ENCODE measurements around the gene ECSIT.
"Not testable (repeated sequence)": the region's sequence is repeated elsewhere in the genome, so short reads cannot be mapped to it uniquely, and the experiment has no call there.

ECSIT gene

GRCh38 chr19:11478167-11479089 is 50.5 kb downstream of the ECSIT start:
- DNase-seq (ENCODE audit: low read depth in 2 of 2), result no peak

DNA sequence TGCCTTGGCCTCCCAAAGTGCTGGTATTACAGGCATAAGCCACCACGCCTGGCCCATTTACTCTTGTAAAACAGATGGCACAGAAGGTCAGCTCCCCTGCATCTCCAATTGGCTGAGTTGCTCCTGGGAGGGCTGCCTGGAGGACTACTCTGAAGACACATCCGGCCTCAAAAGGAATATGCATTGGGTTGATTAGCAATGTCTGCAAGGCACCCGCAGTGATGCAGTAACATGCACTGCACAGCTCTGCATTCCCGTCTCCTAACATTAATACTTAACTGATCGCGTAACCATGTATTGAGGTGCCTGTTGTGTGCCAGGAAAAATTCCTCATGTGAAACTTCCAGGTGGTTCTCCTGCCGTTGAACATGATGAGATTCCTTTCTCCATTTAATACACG is 53.1 kb downstream of the ECSIT start:
- no peak for DNase-seq (ENCODE audit: low read depth in 2 of 2)

- DNase-seq (ENCODE audit: low read depth in 2 of 2), result not testable (repeated sequence)
Observed at GRCh38 chr19:11475343-11475742, 53.6 kb downstream of the ECSIT start.

GRCh38 chr19:11473725-11474124 is 55.2 kb downstream of the ECSIT start:
- DNase-seq (ENCODE audit: low read depth in 2 of 2), result no peak

GRCh38 chr19:11468266-11468845 is 60.6 kb downstream of the ECSIT start:
- not testable (repeated sequence) for DNase-seq (ENCODE audit: low read depth in 2 of 2)

GRCh38 chr19:11465600-11465999 is 63.3 kb downstream of the ECSIT start:
- DNase-seq (ENCODE audit: low read depth in 2 of 2), result no peak

- no peak for DNase-seq (ENCODE audit: low read depth in 2 of 2)
Observed at GRCh38 chr19:11464333-11465265, 64.3 kb downstream of the ECSIT start.

- DNase-seq (ENCODE audit: low read depth in 2 of 2), result no peak
Observed at GRCh38 chr19:11463391-11463790, 65.5 kb downstream of the ECSIT start.

GRCh38 chr19:11461453-11461852 is 67.5 kb downstream of the ECSIT start:
- no peak for DNase-seq (ENCODE audit: low read depth in 2 of 2)

DNA sequence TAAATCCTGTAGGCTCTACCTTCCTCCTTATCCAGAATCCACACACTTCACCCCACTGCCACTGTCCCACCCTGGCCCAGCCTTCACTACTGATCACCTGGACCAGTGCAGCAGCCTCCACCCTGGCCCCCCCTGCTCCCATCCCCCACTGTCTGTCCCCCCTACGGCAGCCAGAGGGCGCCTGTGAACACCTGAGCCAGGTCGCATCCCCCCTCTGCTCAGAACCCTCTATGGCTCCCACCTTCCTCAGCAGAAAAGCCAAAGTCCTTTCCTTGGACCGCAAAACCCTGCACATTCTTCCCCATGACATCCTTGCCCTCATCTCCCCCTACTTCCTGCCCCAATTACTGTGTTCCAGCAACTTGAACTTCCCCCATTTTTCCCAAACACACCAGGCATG is 68.7 kb downstream of the ECSIT start:
- DNase-seq (ENCODE audit: low read depth in 2 of 2), result no peak

DNA sequence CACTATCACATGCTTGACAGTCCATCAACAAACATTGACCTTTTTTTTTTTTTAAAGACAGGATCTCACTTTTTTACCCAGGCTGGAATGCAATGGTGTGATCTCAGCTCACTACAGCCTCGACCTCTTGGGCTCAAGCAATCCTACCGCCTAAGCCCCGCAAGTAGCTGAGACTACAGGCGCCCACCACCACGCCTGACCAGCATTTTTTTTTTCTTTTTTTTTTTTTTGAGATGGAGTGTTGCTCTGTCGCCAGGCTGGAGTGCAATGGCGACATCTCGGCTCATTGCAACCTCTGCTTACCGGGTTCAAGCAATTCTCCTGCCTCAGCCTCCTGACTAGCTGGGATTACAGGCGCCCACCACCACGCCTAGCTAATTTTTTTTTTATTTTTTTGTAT is 70.0 kb downstream of the ECSIT start:
- DNase-seq (ENCODE audit: low read depth in 2 of 2), result not testable (repeated sequence)

DNA sequence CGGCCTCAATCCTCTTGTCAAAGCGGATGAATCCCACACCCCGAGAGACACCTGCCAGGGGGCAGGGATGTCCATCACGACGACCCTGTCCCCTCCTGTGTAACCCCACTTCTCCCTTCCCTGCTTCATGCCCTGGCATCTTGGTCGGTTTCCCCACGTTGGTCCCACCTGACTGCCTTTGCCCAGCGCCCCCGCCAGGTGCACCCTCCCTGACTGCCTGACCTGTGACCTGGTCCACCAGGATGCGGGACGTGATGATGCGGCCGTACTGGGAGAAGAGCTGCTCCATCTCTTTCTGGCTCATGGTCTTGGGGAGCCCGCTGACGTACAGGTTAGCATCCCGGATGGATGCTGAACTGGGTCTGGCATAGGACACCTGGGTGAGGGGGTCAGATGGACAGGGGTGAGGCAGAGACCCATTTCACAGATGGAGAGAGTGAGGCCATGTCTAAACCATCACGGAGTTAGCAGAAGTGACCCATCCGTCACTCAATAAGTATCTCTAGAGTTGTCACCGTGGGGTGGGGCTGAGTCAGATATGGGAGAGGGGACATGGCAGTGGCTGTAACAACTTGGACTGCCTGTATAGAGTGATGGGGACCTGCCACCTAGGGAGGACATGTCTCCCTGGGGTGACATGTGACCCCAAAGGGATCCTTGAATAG is 70.6 kb downstream of the ECSIT start:
- no peak for DNase-seq (ENCODE audit: low read depth in 2 of 2)

- DNase-seq (ENCODE audit: low read depth in 2 of 2), result no peak
Observed at GRCh38 chr19:11457831-11458230, 71.1 kb downstream of the ECSIT start.

DNA sequence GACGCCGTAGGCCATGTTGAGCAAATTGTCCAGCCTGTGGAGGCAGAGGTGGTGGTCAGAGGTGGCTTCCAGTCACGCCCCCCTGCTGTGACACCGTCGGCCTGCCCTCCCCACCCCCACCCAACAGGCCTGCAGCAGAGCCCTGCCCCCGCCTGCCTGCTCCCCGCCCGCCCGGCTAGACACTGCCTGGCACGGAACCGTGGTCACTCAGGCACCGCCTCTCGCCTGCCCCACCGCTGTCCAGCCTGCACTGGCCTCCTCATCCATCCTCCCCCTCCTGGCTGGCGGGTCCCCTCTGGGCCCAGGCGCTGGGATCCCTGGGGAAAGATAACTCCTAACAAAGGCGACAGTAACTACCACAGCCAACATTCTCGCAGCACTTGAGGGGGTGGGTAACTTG is 71.8 kb downstream of the ECSIT start:
- DNase-seq (ENCODE audit: low read depth in 2 of 2), result no peak

DNA sequence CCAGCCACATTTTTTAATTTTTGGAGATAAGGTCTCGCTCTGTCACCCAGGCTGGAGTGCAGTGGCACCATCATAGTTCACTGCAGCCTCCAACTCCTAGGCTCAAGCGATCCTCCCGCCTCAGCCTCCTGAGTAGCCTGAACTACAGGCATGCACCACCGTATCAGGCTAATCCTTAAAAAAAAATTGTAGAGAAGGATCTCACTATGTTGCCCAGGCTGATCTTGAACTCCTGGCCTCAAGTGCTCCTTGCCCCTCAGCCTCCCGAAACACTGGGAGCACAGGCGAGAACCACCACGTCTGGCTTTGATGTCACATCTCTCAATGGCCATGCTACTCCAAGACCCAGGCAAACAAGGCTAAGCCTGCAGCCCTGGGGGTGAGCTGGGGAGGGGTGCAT is 72.3 kb downstream of the ECSIT start:
- no peak for DNase-seq (ENCODE audit: low read depth in 2 of 2)
